HepG2 (cell line): ENCODE measurements around the gene LSR. TPM values are rescaled to one million over a fixed set of nuclear protein-coding genes. Genes with fewer than 3 reads are reported as not detected.

Source experiments
- CEBPG ChIP-seq: IDR thresholded peaks from 2 replicates; pipeline ENCODE4 v1.6.1; 2016
- GABPA ChIP-seq, 2 experiments: IDR thresholded peaks; 2 replicates each; pipeline ENCODE4 v1.6.1; 2011 to 2016; ENCODE audit warnings: low read depth in 2 of 2, low read length in 1 of 2, missing biosample characterization in 1 of 2, missing genetic modification characterization in 1 of 2
- KAT7 ChIP-seq: IDR thresholded peaks from 2 replicates; pipeline ENCODE4 v1.6.1; 2018; ENCODE audit warnings: borderline replicate concordance, missing compliant biosample characterization
- KLF11 ChIP-seq: IDR thresholded peaks from 2 replicates; pipeline ENCODE4 v1.6.1; 2016; ENCODE audit warnings: missing compliant biosample characterization
- SMC3 ChIP-seq: IDR thresholded peaks from 2 replicates; pipeline ENCODE4 v1.6.1; 2011; ENCODE audit warnings: low read length, improper control_type of control experiment
- SNAI1 ChIP-seq: sonication (generic); formaldehyde crosslinking; IDR thresholded peaks from 2 replicates; pipeline ENCODE4 v1.5.0; 2020; ENCODE audit warnings: mild to moderate bottlenecking, missing genetic modification reagents, borderline replicate concordance
- STAT5B ChIP-seq: sonication (generic); formaldehyde crosslinking; IDR thresholded peaks from 2 replicates; pipeline ENCODE4 v1.4.0; 2020; ENCODE audit warnings: missing genetic modification reagents
- ZNF207 ChIP-seq: fragments of 450-650 bp; IDR thresholded peaks from 2 replicates; pipeline ENCODE4 v1.6.1; 2016; ENCODE audit warnings: antibody characterized with exemption, borderline replicate concordance
- ZNF431 ChIP-seq: sonication (generic); formaldehyde crosslinking; IDR thresholded peaks from 2 replicates; pipeline ENCODE4 v1.9.0; 2022; ENCODE audit warnings: missing genetic modification reagents, low read depth, mild to moderate bottlenecking, borderline replicate concordance
- ZNF609 ChIP-seq: sonication (generic); formaldehyde crosslinking; IDR thresholded peaks from 2 replicates; pipeline ENCODE4 v1.4.0; 2020; ENCODE audit warnings: mild to moderate bottlenecking, missing genetic modification reagents, borderline replicate concordance
- ZNF772 ChIP-seq: sonication (generic); formaldehyde crosslinking; IDR thresholded peaks from 2 replicates; pipeline ENCODE4 v1.5.0; 2020; ENCODE audit warnings: mild to moderate bottlenecking, missing genetic modification reagents
- polyA plus RNA-seq, 8 experiments: library from polyadenylated mRNA; depleted of rRNA in 3 of 8; stranded (reverse) in 7 of 8; unstranded in 1 of 8; fragments of >200 nt; fragmentation: Illumina TruSeq in 4 of 8; extraction: Trizol in 4 of 8; gene quantifications; 2 replicates each; pipeline versions ENCODE4 v1.2.1 to v1.2.3, GENCODE V29; 2011 to 2016; ENCODE audit warnings: low read depth in 4 of 8, missing spikeins in 1 of 8, mixed read lengths in 1 of 8; ENCODE audit not compliant: insufficient read depth in 1 of 8
- total RNA-seq, 5 experiments: library from RNA; depleted of rRNA; stranded (reverse); fragments of >200 nt; fragmentation: Illumina TruSeq; extraction: Trizol; gene quantifications; 2 replicates each; pipeline ENCODE4 v1.2.3, GENCODE V29; 2016; ENCODE audit warnings: low read depth in 1 of 5

LSR gene
- total and polyA plus RNA-seq, 2 of the 13 experiments (the other 11 are each of a cell fraction or from before 2014, with no cell fraction given), result 29.2 to 79.2 TPM

GRCh38 chr19:35279985-35280821, 31.4 kb downstream of the LSR start (continued):
- TF ChIP-seq ZNF609 (CRISPR knock-in tag), result peak; percentile 85
- no peak for TF ChIP-seq ZNF431 (CRISPR knock-in tag)
- TF ChIP-seq STAT5B (CRISPR knock-in tag), result no peak
- no peak for TF ChIP-seq SMC3
- TF ChIP-seq SNAI1, result no peak
- no peak for TF ChIP-seq GABPA (IDR thresholded peaks at IDR 0.05; ENCODE audit: low read depth, low read length)
- no peak for TF ChIP-seq GABPA (CRISPR knock-in tag; IDR thresholded peaks at IDR 0.05; ENCODE audit: low read depth)
- TF ChIP-seq KAT7, result no peak
- TF ChIP-seq ZNF207, result no peak
- TF ChIP-seq KLF11 (CRISPR knock-in tag), result no peak
- TF ChIP-seq ZNF772, result 0 out of 2 replicates have a peak, but pooled peaks have one; percentile 38
- peak; percentile 90 for TF ChIP-seq CEBPG (CRISPR knock-in tag)
